ENCODE results near the gene CD248.

- no peak for TF ChIP-seq POLR2AphosphoS5 (IDR thresholded peaks at IDR 0.05; ENCODE audit: low read depth, low read length)
- TF ChIP-seq POLR2A (IDR thresholded peaks at IDR 0.05; ENCODE audit: low read depth, low read length), result no peak
These were observed 16.5 kb upstream of the CD248 start for GRCh38 chr11:66333220-66333877.

Measured in GM12892 (cell line).